HAP-1 (cell line): ENCODE data around the gene KIF19.

Experiments
- DNase-seq, 2 experiments: peaks; one replicate each; pipeline ENCODE4 v3.0.0-alpha.2; 2016 to 2020; ENCODE audit warnings: low spot score in 2 of 2
- H3K27me3 ChIP-seq: fragments of 250-450 bp; sonication (Bioruptor Pico); 2 replicates; pipeline ENCODE4 v1.5.1; 2020; ENCODE audit warnings: low read depth, mild to moderate bottlenecking, moderate library complexity
- H3K36me3 ChIP-seq: fragments of 250-450 bp; sonication (Bioruptor Pico); replicated peaks from 2 replicates; pipeline ENCODE4 v1.5.1; 2020; ENCODE audit warnings: mild to moderate bottlenecking
- H3K4me1 ChIP-seq: fragments of 250-450 bp; sonication (Bioruptor Pico); 2 replicates; pipeline ENCODE4 v1.5.1; 2020; ENCODE audit warnings: mild to moderate bottlenecking
- H3K4me3 ChIP-seq: fragments of 250-450 bp; sonication (Bioruptor Pico); 2 replicates; pipeline ENCODE4 v1.5.1; 2020; ENCODE audit warnings: mild to moderate bottlenecking, moderate library complexity
- H3K9me3 ChIP-seq: fragments of 250-450 bp; sonication (Bioruptor Pico); 2 replicates; pipeline ENCODE4 v1.5.1; 2020; ENCODE audit warnings: mild to moderate bottlenecking, moderate library complexity
- in situ Hi-C: fragments of 300-500 bp; cut with MboI; formaldehyde crosslinking; loops from 3 replicates; pipeline ENCODE4 v1.14.3; 2020; ENCODE audit warnings: low sequenced_read_pairs, inconsistent platforms, mixed read lengths

Gene KIF19

DNA sequence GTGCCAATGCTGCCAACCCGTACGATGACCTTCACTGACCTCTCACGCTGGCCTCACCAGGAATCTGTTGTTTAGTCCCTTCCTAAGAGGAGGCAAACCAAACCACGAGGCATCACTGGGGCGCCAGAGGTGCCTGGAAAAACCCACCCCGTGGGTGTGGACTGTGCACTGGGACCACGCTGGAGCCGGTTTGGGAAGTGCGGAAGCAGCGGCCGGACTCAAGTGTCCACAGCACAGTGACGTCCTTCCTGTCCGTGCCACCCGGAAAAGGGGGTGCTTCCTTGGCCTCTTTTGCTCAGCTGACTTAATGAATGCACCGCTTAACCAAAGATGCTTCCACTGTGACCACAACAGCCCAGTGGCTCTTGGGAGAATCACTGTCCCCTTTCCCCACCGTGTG lies 9.0 kb upstream of the KIF19 start:
- H3K4me1 ChIP-seq, result no peaks in the 10 kb centered on the region
- no peaks in the 10 kb centered on the region for H3K36me3 ChIP-seq
- in situ Hi-C loops, result no loop called here
- no peaks in the 10 kb centered on the region for H3K9me3 ChIP-seq
- H3K27me3 ChIP-seq, result no peaks in the 10 kb centered on the region; the same call in 1 of the 2 replicates
- DNase-seq, result no peak
- no peak overlapping the region for H3K4me3 ChIP-seq

DNA sequence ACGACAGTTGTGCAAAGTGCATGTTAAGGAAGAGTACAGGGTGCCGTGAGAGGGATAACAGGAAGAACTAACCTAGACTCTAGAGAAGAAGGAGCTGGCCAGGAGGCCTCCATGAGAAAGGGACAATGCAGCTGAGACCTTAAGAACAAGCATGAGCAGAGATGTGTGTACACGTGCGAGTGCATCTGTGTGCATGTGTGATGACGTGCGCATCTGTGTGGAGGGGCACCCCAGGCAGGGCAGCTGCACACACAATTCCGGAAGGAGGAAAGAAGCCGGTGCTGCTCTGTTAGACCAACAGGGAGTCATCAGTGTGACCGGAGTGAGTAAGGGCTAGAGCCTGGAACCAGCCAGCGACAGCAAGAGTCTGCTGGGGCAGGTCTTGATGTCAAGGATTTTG lies 7.6 kb upstream of the KIF19 start:
- no peaks in the 10 kb centered on the region for H3K4me1 ChIP-seq
- no peaks in the 10 kb centered on the region for H3K9me3 ChIP-seq
- in situ Hi-C loops, result no loop called here
- no peaks in the 10 kb centered on the region for H3K36me3 ChIP-seq
- DNase-seq, result no peak
- H3K27me3 ChIP-seq, result no peaks in the 10 kb centered on the region; the same call in 1 of the 2 replicates
- no peak overlapping the region for H3K4me3 ChIP-seq

GRCh38 chr17:74324521-74324920 lies 1.5 kb upstream of the KIF19 start:
- Histone ChIP-seq H3K27me3 (no peaks in the 10 kb centered on the region; the same call in 1 of the 2 replicates), H3K9me3 (no peaks in the 10 kb centered on the region), H3K36me3 (no peaks in the 10 kb centered on the region), H3K4me3 (no peak overlapping the region), H3K4me1 (no peaks in the 10 kb centered on the region)
- in situ Hi-C loops, result no loop called here
- DNase-seq, result no peak

DNA sequence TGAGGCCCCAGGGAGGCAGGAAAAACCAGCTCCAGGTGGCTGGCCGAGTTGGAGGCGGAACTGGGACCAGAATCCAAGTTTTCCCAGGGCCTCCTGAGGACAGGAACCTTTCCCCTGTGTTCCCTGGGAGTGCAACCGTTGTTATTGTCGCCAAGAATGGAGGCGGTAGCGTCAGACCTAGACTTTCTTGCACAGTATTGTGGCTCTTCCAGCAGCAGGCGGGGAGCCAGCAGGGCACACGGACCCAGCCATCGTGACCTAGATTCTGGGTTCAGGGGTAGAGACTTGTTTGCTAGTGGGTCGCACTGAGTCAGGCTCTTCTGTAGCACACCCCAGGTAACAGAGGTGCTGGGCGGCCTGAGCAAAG lies 667 bp upstream of the KIF19 start:
- no peak overlapping the region for H3K4me3 ChIP-seq
- no peaks in the 10 kb centered on the region; the same call in 1 of the 2 replicates for H3K27me3 ChIP-seq
- in situ Hi-C loops, result no loop called here
- H3K9me3 ChIP-seq, result no peaks in the 10 kb centered on the region
- DNase-seq, result no peak
- H3K4me1 ChIP-seq, result no peaks in the 10 kb centered on the region
- H3K36me3 ChIP-seq, result no peaks in the 10 kb centered on the region

- H3K27me3 ChIP-seq, result no peaks in the 10 kb centered on the region
- H3K4me1 ChIP-seq, result no peaks in the 10 kb centered on the region
- no peaks in the 10 kb centered on the region for H3K36me3 ChIP-seq
- no peaks in the 10 kb centered on the region for H3K9me3 ChIP-seq
- peak overlapping the region; percentile 20 for H3K4me3 ChIP-seq
- in situ Hi-C loops, result no loop called here
- peak in 1 of 2 experiments; percentile 17 for DNase-seq
Measured at GRCh38 chr17:74326506-74326905, 480 bp downstream of the KIF19 start.

- Histone ChIP-seq H3K4me1 (no peaks in the 10 kb centered on the region), H3K36me3 (no peaks in the 10 kb centered on the region), H3K4me3 (no peak overlapping the region), H3K9me3 (no peaks in the 10 kb centered on the region), H3K27me3 (no peaks in the 10 kb centered on the region)
- no peak for DNase-seq
- in situ Hi-C loops, result no loop called here
Measured at GRCh38 chr17:74328487-74328886, 2.5 kb downstream of the KIF19 start.

- in situ Hi-C loops, result no loop called here
- Histone ChIP-seq H3K4me3 (no peak overlapping the region), H3K27me3 (no peaks in the 10 kb centered on the region), H3K4me1 (no peaks in the 10 kb centered on the region), H3K36me3 (no peaks in the 10 kb centered on the region), H3K9me3 (no peaks in the 10 kb centered on the region)
- DNase-seq, result no peak
Measured at GRCh38 chr17:74329378-74329777, 3.4 kb downstream of the KIF19 start.

- Histone ChIP-seq H3K9me3 (no peaks in the 10 kb centered on the region), H3K4me3 (no peak overlapping the region), H3K36me3 (no peaks in the 10 kb centered on the region), H3K4me1 (no peaks in the 10 kb centered on the region), H3K27me3 (no peaks in the 10 kb centered on the region)
- in situ Hi-C loops, result no loop called here
- DNase-seq, result no peak
Measured at GRCh38 chr17:74330446-74330845, 4.4 kb downstream of the KIF19 start.

DNA sequence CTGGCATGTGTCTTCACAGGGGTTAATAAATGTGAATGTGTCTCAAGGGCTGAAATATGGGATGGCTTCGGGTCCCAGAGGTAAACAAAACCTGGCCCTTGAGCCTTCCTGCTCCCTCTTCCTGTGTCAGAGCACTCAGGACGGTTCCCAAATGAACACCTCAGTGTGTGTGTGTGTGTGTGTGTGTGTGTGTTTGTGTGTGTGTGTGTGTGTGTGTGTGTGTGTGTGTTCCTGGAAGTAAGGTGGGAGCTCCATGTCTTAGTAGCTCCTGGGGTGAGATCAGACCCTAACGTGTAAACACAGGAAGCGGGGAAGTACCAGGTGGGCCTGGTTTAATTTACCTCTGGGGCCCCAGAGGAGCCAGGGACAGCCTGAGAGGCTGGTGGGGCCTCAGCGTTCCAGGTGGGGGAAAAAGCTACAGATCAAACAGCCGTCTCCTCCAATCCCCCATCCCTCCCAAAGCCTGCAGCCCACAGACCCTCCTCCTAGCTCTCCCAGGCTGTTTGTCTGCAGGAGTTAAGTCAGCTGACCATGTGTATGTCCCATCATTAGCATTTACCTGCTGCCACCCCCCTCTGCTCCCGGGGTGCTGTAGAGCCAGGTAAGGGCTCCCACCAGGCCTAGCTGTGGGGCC lies 6.1 kb downstream of the KIF19 start:
- Histone ChIP-seq H3K36me3 (no peaks in the 10 kb centered on the region), H3K4me3 (no peak overlapping the region), H3K9me3 (no peaks in the 10 kb centered on the region), H3K4me1 (no peaks in the 10 kb centered on the region), H3K27me3 (no peaks in the 10 kb centered on the region)
- in situ Hi-C loops, result no loop called here
- no peak for DNase-seq

GRCh38 chr17:74332763-74333283 lies 6.8 kb downstream of the KIF19 start:
- DNase-seq, result peak in 1 of 2 experiments; percentile 38
- Histone ChIP-seq H3K27me3 (no peaks in the 10 kb centered on the region), H3K9me3 (no peaks in the 10 kb centered on the region), H3K4me3 (no peak overlapping the region), H3K4me1 (no peaks in the 10 kb centered on the region), H3K36me3 (no peaks in the 10 kb centered on the region)
- in situ Hi-C loops, result no loop called here

DNA sequence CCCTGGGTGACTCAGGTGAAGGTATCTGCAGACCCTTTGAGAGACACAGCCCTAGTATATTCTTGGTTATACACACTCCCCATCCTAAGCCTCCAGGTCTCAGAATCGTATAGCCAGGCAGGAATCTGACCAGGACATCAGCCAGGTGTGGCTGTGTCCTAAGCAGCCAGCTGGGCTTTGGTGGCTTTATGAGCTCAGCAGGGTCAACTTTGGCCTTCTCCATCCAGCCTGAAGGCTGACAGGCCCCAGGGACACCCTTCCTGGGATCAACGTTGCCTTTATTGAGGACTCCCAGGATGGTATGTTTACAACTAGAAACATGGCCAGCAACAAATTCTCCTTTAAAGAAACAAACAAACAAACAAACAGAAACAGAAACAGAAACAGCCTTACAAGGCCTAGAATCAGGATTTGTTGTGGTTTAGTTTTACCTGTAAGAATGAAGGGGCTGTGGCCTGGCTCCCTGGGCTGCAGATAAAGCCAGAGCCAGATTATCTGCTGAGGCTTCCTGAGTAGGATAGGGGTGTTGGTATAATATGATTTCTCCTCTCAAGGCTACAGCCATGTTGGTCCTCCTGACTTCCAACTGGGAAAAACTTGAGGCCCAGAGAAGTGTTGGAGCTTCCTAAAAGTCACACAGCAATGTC lies 8.5 kb downstream of the KIF19 start:
- in situ Hi-C loops, result no loop called here
- no peaks in the 10 kb centered on the region for H3K4me1 ChIP-seq
- no peak for DNase-seq
- no peaks in the 10 kb centered on the region for H3K36me3 ChIP-seq
- no peaks in the 10 kb centered on the region for H3K9me3 ChIP-seq
- no peaks in the 10 kb centered on the region for H3K27me3 ChIP-seq
- H3K4me3 ChIP-seq, result no peak overlapping the region

DNA sequence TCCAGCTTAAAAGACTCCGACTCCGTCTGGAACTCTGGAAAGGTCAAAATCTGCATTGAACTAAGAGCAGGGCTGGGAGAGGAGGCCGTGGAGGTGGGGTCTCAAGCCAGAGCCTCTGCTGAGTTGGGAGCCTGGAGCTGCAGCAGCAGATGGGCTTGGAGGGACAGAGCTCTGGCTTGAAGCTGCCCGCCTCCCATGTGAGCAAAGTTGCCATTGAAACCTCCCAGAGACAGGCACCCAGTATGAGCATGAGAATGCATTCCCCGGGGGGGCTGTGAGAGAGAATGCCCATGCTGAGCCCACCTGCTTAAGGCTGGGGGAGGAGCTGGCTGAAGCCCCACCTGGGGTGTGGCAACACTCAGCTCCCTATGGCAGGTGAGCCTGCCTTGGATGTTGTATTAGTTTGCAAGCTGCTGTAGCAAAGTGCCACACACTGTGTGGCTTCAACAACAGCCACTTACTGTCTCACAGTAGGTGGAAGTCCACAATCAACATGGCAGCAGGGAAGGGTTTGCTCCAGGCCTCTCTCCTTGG lies 9.6 kb downstream of the KIF19 start:
- no peak for DNase-seq
- no peaks in the 10 kb centered on the region for H3K27me3 ChIP-seq
- H3K36me3 ChIP-seq, result no peaks in the 10 kb centered on the region
- in situ Hi-C loops, result no loop called here
- no peaks in the 10 kb centered on the region for H3K9me3 ChIP-seq
- H3K4me1 ChIP-seq, result no peaks in the 10 kb centered on the region
- no peak overlapping the region for H3K4me3 ChIP-seq

- Histone ChIP-seq H3K36me3 (no peaks in the 10 kb centered on the region), H3K27me3 (no peaks in the 10 kb centered on the region), H3K4me1 (no peaks in the 10 kb centered on the region), H3K4me3 (no peak overlapping the region), H3K9me3 (no peaks in the 10 kb centered on the region)
- in situ Hi-C loops, result no loop called here
- DNase-seq, result no peak
Measured at GRCh38 chr17:74336307-74336706, 10.3 kb downstream of the KIF19 start.

DNA sequence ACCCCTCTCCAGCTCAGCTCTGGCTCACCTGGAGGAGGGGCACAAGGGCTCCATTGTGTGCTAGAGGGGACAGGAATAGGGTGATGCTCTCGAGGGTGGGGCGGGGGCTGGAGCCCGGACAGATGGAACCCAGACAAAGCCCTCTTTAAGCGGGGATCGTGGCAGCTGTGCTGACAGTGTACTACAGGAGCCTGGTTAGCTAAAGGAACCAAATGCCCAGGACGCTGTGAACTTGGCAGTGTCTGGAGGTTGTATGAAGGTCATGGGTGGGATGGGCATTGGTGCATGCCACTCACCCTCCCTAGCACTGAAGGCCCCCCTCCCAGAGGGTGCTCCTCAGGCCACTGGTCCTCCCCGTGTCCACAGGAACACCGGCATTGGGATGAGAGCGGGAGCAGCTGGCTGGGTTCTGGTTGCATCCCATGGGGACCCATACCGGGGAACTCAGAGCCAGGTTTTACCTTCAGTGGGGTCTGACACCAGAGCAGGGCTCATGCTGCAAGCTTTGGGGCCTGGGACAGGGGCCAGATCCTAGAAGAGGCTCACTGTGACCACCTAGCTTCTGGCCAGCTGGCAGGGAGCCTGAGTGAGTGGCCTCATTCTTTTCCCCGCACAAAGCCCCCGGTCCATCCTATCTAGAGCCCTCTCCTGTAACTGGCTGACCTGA lies 11.9 kb downstream of the KIF19 start:
- H3K4me1 ChIP-seq, result no peaks in the 10 kb centered on the region
- H3K27me3 ChIP-seq, result no peaks in the 10 kb centered on the region
- no peak overlapping the region for H3K4me3 ChIP-seq
- no peaks in the 10 kb centered on the region for H3K9me3 ChIP-seq
- in situ Hi-C loops, result no loop called here
- no peak for DNase-seq
- no peaks in the 10 kb centered on the region for H3K36me3 ChIP-seq
